Measurements from ENCODE around the gene SLC4A8. TPM values are rescaled to one million over a fixed set of nuclear protein-coding genes. Genes with fewer than 3 reads are reported as not detected.
"Not testable (repeated sequence)": the region's sequence is repeated elsewhere in the genome, so short reads cannot be mapped to it uniquely, and the experiment has no call there.

SLC4A8 gene
- total and polyA plus RNA-seq, 4 experiments from 2014 or later = 0.14 to 0.77 (median 0.58) TPM

DNA sequence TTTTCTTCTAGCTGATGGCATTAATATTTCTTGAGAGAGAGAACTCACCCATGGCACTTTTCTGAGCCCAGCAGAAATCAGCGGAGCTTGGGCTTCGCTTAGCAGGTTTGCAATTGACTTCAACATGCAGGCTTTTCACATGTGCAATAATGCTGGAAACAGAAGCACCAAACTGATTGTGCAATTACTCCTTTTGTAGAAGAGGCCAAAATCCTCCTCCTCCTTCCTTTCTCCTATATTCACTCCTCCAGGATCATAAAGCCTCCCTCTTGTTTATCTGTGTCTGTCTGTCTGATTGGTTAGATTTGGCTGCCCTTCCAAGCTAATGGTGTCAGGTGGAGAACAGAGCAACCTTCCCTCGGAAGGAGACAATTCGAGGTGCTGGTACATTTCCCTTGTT is 90.4 kb downstream of the SLC4A8 start:
- H3K27me3 ChIP-seq (ENCODE audit: insufficient read depth, low read length); H3K36me3 Mint-ChIP-seq; H3K27me3 Mint-ChIP-seq; DNase-seq; POLR2A ChIA-PET (ENCODE audit: partially characterized antibody); H3K4me1 Mint-ChIP-seq; H3K4me3 ChIP-seq (ENCODE audit: low read length in 2 of 2); H3K36me3 ChIP-seq (ENCODE audit: insufficient read depth, low read length); H3K9me3 ChIP-seq (ENCODE audit: control insufficient read depth in 1 of 2, low read length in 2 of 2); H3K27ac Mint-ChIP-seq; intact Hi-C loops (cut with micrococcal nuclease); H3K4me1 ChIP-seq (ENCODE audit: insufficient read depth, low read length); H3K9me3 Mint-ChIP-seq; H3K4me3 Mint-ChIP-seq; H3K27ac ChIP-seq (ENCODE audit: low read depth, low read length): not testable (repeated sequence)
- CTCF ChIA-PET (ENCODE audit: partially characterized antibody) = interaction anchor here (1.1 kb wide), 1 partner anchor 20 kb away, joined by 8 read pairs; no protein-coding TSS in a partner anchor

DNA sequence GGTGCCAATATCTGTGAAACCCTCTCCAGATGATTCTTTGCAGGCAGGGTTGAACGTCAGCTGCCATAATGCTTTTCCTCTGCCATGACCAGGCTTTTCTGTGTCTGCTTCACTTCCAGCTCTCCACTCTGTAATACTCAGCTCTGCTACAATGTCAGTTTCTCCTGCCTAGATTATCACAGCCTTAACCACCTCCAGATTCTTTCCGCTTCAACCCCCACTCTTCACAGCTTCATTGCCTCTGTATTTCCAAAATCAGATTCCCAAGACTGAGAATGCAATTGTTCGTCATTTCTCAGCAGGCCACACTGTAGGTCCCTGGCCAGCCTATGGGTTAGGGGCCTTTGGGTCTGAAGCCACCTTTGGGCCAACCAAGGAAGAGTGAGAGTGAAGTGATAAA is 92.7 kb downstream of the SLC4A8 start:
- DNase-seq = no peak
- Mint-ChIP-seq H3K27ac (peak overlapping the region in 1 of 7 donors; percentile 47), H3K4me1 (no peaks in the 10 kb centered on the region), H3K9me3 (no peaks in the 10 kb centered on the region), H3K4me3 (no peak overlapping the region), H3K36me3 (no peaks in the 10 kb centered on the region), H3K27me3 (peaks cover 0 to 2% of the 10 kb centered on the region in 2 donors)
- H3K9me3 ChIP-seq (ENCODE audit: control insufficient read depth in 1 of 2, low read length in 2 of 2) = no peaks in the 10 kb centered on the region
- ChIA-PET POLR2A (ENCODE audit: partially characterized antibody) (no interaction called here), CTCF (ENCODE audit: partially characterized antibody) (interaction anchor here (1.8 kb wide), 1 partner anchor 15 kb away, joined by 5 read pairs; no protein-coding TSS in a partner anchor)
- no peaks in the 10 kb centered on the region for H3K27me3 ChIP-seq (ENCODE audit: insufficient read depth, low read length)
- H3K4me1 ChIP-seq (ENCODE audit: insufficient read depth, low read length) = no peaks in the 10 kb centered on the region
- no peaks in the 10 kb centered on the region for H3K36me3 ChIP-seq (ENCODE audit: insufficient read depth, low read length)
- no peak overlapping the region for H3K27ac ChIP-seq (ENCODE audit: low read depth, low read length)
- intact Hi-C loops (cut with micrococcal nuclease) = no loop called here
- H3K4me3 ChIP-seq (ENCODE audit: low read length in 2 of 2) = no peak overlapping the region

DNA sequence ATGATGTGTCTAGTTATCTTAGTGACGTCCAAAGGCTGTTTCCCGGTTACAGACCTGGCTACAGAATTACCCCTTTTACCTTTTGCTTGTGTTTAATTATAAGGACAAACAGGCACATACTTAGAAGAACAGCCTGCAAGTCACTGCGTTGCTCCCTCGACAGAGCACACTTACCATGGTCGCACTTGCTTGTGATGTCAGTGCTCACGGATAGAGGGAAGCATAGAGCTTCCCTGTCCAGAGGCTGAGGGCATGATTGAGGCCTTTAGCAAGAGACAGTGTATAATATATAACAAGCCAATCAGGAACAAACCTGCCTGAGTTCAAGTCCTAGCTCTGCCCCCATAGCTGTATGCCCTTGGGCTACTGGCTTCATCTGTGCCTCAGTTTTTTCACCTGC is 93.2 kb downstream of the SLC4A8 start:
- DNase-seq = no peak
- H3K4me1 Mint-ChIP-seq = no peaks in the 10 kb centered on the region
- ChIA-PET POLR2A (ENCODE audit: partially characterized antibody) (no interaction called here), CTCF (ENCODE audit: partially characterized antibody) (no interaction called here)
- no peaks in the 10 kb centered on the region for H3K36me3 ChIP-seq (ENCODE audit: insufficient read depth, low read length)
- H3K4me3 ChIP-seq (ENCODE audit: low read length in 2 of 2) = no peak overlapping the region
- no peak overlapping the region for H3K27ac Mint-ChIP-seq
- H3K27me3 ChIP-seq (ENCODE audit: insufficient read depth, low read length) = no peaks in the 10 kb centered on the region
- no peak overlapping the region for H3K27ac ChIP-seq (ENCODE audit: low read depth, low read length)
- H3K9me3 Mint-ChIP-seq = no peaks in the 10 kb centered on the region
- no peaks in the 10 kb centered on the region for H3K36me3 Mint-ChIP-seq
- H3K9me3 ChIP-seq (ENCODE audit: control insufficient read depth in 1 of 2, low read length in 2 of 2) = no peaks in the 10 kb centered on the region
- H3K27me3 Mint-ChIP-seq = peaks cover 0 to 2% of the 10 kb centered on the region in 2 donors
- H3K4me1 ChIP-seq (ENCODE audit: insufficient read depth, low read length) = no peaks in the 10 kb centered on the region
- intact Hi-C loops (cut with micrococcal nuclease) = no loop called here
- H3K4me3 Mint-ChIP-seq = no peak overlapping the region

DNA sequence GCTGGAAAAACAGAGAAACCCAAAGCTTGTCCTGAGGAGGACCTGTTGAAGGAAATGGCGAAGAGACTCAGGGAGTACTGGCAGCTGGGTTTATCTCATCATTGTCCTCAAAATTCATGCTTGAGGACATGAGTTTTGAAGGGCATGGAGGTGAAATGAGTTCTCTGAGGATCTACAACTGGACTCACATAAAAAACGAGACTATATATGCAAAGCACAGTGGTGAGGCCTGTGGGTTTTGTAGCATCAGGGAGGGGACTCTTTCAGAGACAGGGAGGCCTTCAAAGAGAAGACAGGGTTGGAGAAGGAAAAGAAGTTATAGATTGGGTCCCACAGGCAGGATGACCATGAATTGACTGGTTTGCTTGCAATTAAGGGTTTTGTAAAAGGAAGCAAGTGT is 95.1 kb downstream of the SLC4A8 start:
- intact Hi-C loops (cut with micrococcal nuclease) = no loop called here
- DNase-seq = no peak
- ChIA-PET POLR2A (ENCODE audit: partially characterized antibody) (no interaction called here), CTCF (ENCODE audit: partially characterized antibody) (no interaction called here)
- Histone ChIP-seq H3K27ac (ENCODE audit: low read depth, low read length) (no peak overlapping the region), H3K36me3 (ENCODE audit: insufficient read depth, low read length) (no peaks in the 10 kb centered on the region), H3K27me3 (ENCODE audit: insufficient read depth, low read length) (no peaks in the 10 kb centered on the region), H3K9me3 (ENCODE audit: control insufficient read depth in 1 of 2, low read length in 2 of 2) (no peaks in the 10 kb centered on the region), H3K4me3 (ENCODE audit: low read length in 2 of 2) (no peak overlapping the region), H3K4me1 (ENCODE audit: insufficient read depth, low read length) (no peaks in the 10 kb centered on the region)
- Mint-ChIP-seq H3K27me3 (peaks cover 0 to 2% of the 10 kb centered on the region in 2 donors), H3K4me3 (no peak overlapping the region), H3K4me1 (no peaks in the 10 kb centered on the region), H3K27ac (peak overlapping the region in 1 of 7 donors; percentile 3), H3K36me3 (no peaks in the 10 kb centered on the region), H3K9me3 (no peaks in the 10 kb centered on the region)

DNA sequence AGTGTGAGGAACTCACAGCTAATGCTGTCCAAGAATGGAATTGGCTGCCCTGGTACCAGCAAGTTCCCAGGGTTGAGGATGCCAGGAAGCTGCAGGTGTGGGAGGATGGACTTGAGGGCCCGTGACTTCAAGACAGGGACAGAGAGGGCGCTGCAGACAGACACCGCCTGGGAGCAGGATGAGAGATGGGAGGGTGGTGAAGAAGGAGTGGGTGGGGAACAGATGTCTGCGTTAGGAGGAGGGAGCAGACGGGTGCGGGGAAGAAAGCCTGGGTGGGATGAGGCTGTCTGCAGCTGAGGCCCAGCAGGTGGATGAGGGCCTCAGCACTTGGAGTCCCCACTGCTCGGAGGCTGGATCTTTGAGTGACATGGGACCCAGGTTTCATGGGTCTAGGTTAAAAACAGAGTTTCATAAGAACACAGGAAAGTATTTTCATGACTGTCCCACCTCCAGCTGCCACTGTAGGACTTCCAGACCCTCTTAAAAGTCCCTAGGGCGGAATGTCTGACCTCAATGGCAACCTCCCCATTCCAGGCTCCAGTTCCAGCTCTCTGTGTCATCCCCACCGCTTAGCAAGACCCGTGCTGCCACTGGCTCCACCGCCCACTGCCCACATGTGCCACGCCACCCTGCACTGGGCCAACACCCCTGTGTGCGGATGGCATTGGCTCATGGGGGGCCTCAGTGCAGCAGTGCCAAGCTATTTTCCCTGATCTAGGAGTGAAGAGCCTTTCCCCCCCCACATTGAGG is 96.1 kb downstream of the SLC4A8 start:
- H3K27me3 Mint-ChIP-seq = peaks cover 0 to 2% of the 10 kb centered on the region in 2 donors
- intact Hi-C loops (cut with micrococcal nuclease) = no loop called here
- Histone ChIP-seq H3K9me3 (ENCODE audit: control insufficient read depth in 1 of 2, low read length in 2 of 2) (no peaks in the 10 kb centered on the region), H3K36me3 (ENCODE audit: insufficient read depth, low read length) (no peaks in the 10 kb centered on the region), H3K4me3 (ENCODE audit: low read length in 2 of 2) (no peak overlapping the region), H3K27me3 (ENCODE audit: insufficient read depth, low read length) (no peaks in the 10 kb centered on the region), H3K27ac (ENCODE audit: low read depth, low read length) (no peak overlapping the region), H3K4me1 (ENCODE audit: insufficient read depth, low read length) (no peaks in the 10 kb centered on the region)
- ChIA-PET POLR2A (ENCODE audit: partially characterized antibody) (no interaction called here), CTCF (ENCODE audit: partially characterized antibody) (interaction anchor here (2.5 kb wide), 1 partner anchor 10 kb away, joined by 10 read pairs; no protein-coding TSS in a partner anchor)
- H3K4me1 Mint-ChIP-seq = no peaks in the 10 kb centered on the region
- DNase-seq = no peak
- H3K27ac Mint-ChIP-seq = peak overlapping the region in 1 of 7 donors; percentile 4
- H3K4me3 Mint-ChIP-seq = no peak overlapping the region
- no peaks in the 10 kb centered on the region for H3K9me3 Mint-ChIP-seq
- no peaks in the 10 kb centered on the region for H3K36me3 Mint-ChIP-seq

DNA sequence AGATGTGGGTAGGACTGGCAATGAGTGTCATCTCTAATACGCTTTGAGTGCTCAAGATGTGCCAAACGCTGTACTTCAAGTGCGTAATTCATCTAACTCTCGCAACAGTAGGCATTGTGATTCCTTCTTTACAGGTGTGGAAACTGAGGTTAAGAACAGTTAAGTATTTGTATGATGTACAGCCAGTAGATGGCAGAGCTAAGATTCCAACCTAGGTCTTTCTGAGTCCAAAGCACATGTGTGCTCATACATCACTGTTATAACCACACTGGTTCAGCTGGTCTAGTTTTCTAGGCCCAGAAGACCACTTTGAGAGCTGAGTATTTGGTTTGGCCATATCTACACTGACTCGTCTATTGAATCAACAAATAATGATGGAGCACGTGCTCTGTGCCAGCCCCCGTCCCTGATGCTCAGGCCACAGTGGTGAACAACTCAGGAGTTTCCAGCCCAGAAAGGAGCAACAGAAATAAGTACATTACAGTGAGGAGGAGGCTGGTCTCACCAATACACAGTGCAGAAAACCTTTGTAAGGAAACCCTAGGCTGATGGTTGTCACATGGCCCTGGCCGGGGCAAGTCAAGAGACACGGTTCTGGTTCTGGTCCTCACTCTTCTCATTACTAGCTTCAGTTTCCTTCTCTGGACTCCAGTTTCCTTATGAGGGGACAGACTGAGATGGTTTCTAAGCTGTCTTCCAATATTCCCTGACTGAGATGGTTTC is 97.1 kb downstream of the SLC4A8 start:
- intact Hi-C loops (cut with micrococcal nuclease) = no loop called here
- Mint-ChIP-seq H3K9me3 (no peaks in the 10 kb centered on the region), H3K4me3 (no peak overlapping the region), H3K4me1 (no peaks in the 10 kb centered on the region), H3K36me3 (no peaks in the 10 kb centered on the region), H3K27ac (no peak overlapping the region), H3K27me3 (peaks cover 0 to 2% of the 10 kb centered on the region in 2 donors)
- Histone ChIP-seq H3K9me3 (ENCODE audit: control insufficient read depth in 1 of 2, low read length in 2 of 2) (no peaks in the 10 kb centered on the region), H3K27me3 (ENCODE audit: insufficient read depth, low read length) (no peaks in the 10 kb centered on the region), H3K27ac (ENCODE audit: low read depth, low read length) (no peak overlapping the region), H3K36me3 (ENCODE audit: insufficient read depth, low read length) (no peaks in the 10 kb centered on the region), H3K4me1 (ENCODE audit: insufficient read depth, low read length) (no peaks in the 10 kb centered on the region), H3K4me3 (ENCODE audit: low read length in 2 of 2) (no peak overlapping the region)
- POLR2A ChIA-PET (ENCODE audit: partially characterized antibody) = no interaction called here
- no peak for DNase-seq
- CTCF ChIA-PET (ENCODE audit: partially characterized antibody) = interaction anchor here (2.5 kb wide), 1 partner anchor 9 kb away, joined by 10 read pairs; no protein-coding TSS in a partner anchor

DNA sequence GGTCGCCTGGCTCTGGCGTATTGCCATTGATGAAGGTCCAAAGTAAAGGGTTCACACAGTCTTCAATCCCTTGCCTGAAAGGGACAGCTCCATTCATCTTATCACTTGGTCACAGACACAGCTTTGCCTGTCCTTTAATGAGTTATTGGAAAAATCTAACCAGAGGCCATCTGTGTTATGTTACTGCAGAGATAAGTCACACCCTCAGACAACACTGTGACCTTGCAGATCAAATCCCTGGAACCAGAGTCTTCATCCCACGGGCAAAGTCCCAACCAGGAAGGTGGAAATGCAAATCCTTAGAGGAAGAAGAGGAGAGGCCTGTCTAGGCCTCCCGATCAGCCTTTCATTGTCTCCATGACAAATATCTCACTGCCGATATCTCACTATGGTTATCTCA is 98.1 kb downstream of the SLC4A8 start:
- no peak overlapping the region for H3K27ac Mint-ChIP-seq
- CTCF ChIA-PET (ENCODE audit: partially characterized antibody) = interaction anchor here (1.0 to 2.5 kb wide), 2 partner anchors 8 to 11 kb away, joined by 4 to 10 read pairs; no protein-coding TSS in a partner anchor
- Histone ChIP-seq H3K36me3 (ENCODE audit: insufficient read depth, low read length) (no peaks in the 10 kb centered on the region), H3K9me3 (ENCODE audit: control insufficient read depth in 1 of 2, low read length in 2 of 2) (no peaks in the 10 kb centered on the region), H3K4me1 (ENCODE audit: insufficient read depth, low read length) (no peaks in the 10 kb centered on the region), H3K27me3 (ENCODE audit: insufficient read depth, low read length) (no peaks in the 10 kb centered on the region), H3K27ac (ENCODE audit: low read depth, low read length) (no peak overlapping the region), H3K4me3 (ENCODE audit: low read length in 2 of 2) (no peak overlapping the region)
- DNase-seq = no peak
- intact Hi-C loops (cut with micrococcal nuclease) = no loop called here
- H3K9me3 Mint-ChIP-seq = no peaks in the 10 kb centered on the region
- no peaks in the 10 kb centered on the region for H3K27me3 Mint-ChIP-seq
- H3K36me3 Mint-ChIP-seq = no peaks in the 10 kb centered on the region
- no peak overlapping the region for H3K4me3 Mint-ChIP-seq
- POLR2A ChIA-PET (ENCODE audit: partially characterized antibody) = interaction anchor here (1.1 kb wide), 1 partner anchor 14 kb away, joined by 4 read pairs; no protein-coding TSS in a partner anchor
- H3K4me1 Mint-ChIP-seq = no peaks in the 10 kb centered on the region

All from CD4-positive, alpha-beta memory T cell (primary cell).